Measurements from ENCODE around the gene SMARCD3. TPM values are rescaled to one million over a fixed set of nuclear protein-coding genes. Genes with fewer than 3 reads are reported as not detected.

SMARCD3 gene
- total RNA-seq, 1 experiment from 2014 or later = 30.3 TPM

- H3K27me3 ChIP-seq (ENCODE audit: insufficient read depth, low read length) = 0 out of 2 replicates have a peak, but pooled peaks cover 6% of the 10 kb centered on the region
- no peaks in the 10 kb centered on the region for H3K79me2 ChIP-seq (ENCODE audit: insufficient read depth, low read length)
- no peak for DNase-seq (ENCODE audit: low read depth, low spot score)
- RAD21 ChIA-PET (ENCODE audit: low non-redundant PET in 1 of 2, low total read pairs in 2 of 2, uncharacterized antibody in 2 of 2, unreplicated experiment in 2 of 2) = no interaction called here
- intact Hi-C loops (cut with micrococcal nuclease) = no loop called here
- H3K4me2 ChIP-seq (ENCODE audit: low read length) = no peak overlapping the region
- CTCF ChIA-PET = no interaction called here
- TF ChIP-seq RAD21 (IDR thresholded peaks at IDR 0.05; ENCODE audit: low read depth) = no peak
- TF ChIP-seq SIN3A (IDR thresholded peaks at IDR 0.05; ENCODE audit: low read depth) = no peak
- no peak for TF ChIP-seq ZNF274 (IDR thresholded peaks at IDR 0.05; ENCODE audit: low read depth, low read length)
- TF ChIP-seq CEBPB (IDR thresholded peaks at IDR 0.05; ENCODE audit: low read depth) = no peak
- no peak for TF ChIP-seq EZH2 (IDR thresholded peaks at IDR 0.05)
- TF ChIP-seq FOSL1 (IDR thresholded peaks at IDR 0.05; ENCODE audit: low read depth) = no peak
- no peak for TF ChIP-seq ATF3 (IDR thresholded peaks at IDR 0.05)
- H2AFZ ChIP-seq (ENCODE audit: low read depth, low read length, poor library complexity, severe bottlenecking) = no peak overlapping the region
- H3K4me3 ChIP-seq (replicated peaks in 1 of 2; ENCODE audit: low read depth in 1 of 2, low read length in 2 of 2) = no peak overlapping the region
- no peak overlapping the region for H3K27ac ChIP-seq (ENCODE audit: low read depth, low read length)
- no peak for ATAC-seq
- H3K4me1 ChIP-seq (ENCODE audit: control insufficient read depth in 1 of 2, insufficient read depth in 2 of 2, low read length in 2 of 2) = no peaks in the 10 kb centered on the region
- POLR2A ChIA-PET = no interaction called here
- no peaks in the 10 kb centered on the region for H3K9me2 ChIP-seq (ENCODE audit: insufficient read depth)
- no TSS peak for BruUV-seq (replicated peaks)
- H3K36me3 ChIP-seq (ENCODE audit: control insufficient read depth in 1 of 2, insufficient read depth in 2 of 2, low read length in 2 of 2) = no peaks in the 10 kb centered on the region
- no peaks in the 10 kb centered on the region for H4K20me1 ChIP-seq (ENCODE audit: insufficient read depth)
- no peaks in the 10 kb centered on the region for H3K9me3 ChIP-seq (ENCODE audit: control insufficient read depth in 1 of 2, insufficient read depth in 1 of 2, low read depth in 1 of 2, low read length in 2 of 2)
- H3K9ac ChIP-seq (ENCODE audit: low read length) = no peak overlapping the region
Measured at GRCh38 chr7:151202836-151203235, 45.7 kb downstream of the SMARCD3 start.

GRCh38 chr7:151201751-151202150, 46.7 kb downstream of the SMARCD3 start:
- H2AFZ ChIP-seq (ENCODE audit: low read depth, low read length, poor library complexity, severe bottlenecking) = no peak overlapping the region
- H3K9me3 ChIP-seq (ENCODE audit: control insufficient read depth in 1 of 2, insufficient read depth in 1 of 2, low read depth in 1 of 2, low read length in 2 of 2) = no peaks in the 10 kb centered on the region
- no peak overlapping the region for H3K9ac ChIP-seq (ENCODE audit: low read length)
- CTCF ChIA-PET = no interaction called here
- RAD21 ChIA-PET (ENCODE audit: low non-redundant PET in 1 of 2, low total read pairs in 2 of 2, uncharacterized antibody in 2 of 2, unreplicated experiment in 2 of 2) = no interaction called here
- TF ChIP-seq RAD21 (IDR thresholded peaks at IDR 0.05; ENCODE audit: low read depth) (no peak), CEBPB (IDR thresholded peaks at IDR 0.05; ENCODE audit: low read depth) (no peak), ZFX (IDR thresholded peaks at IDR 0.05) (no peak), POLR2AphosphoS5 (IDR thresholded peaks at IDR 0.05; ENCODE audit: low read depth, low read length) (no peak), REST (IDR thresholded peaks at IDR 0.05; ENCODE audit: low read depth) (no peak)
- no peak for ATAC-seq
- no peak overlapping the region for H3K4me2 ChIP-seq (ENCODE audit: low read length)
- POLR2A ChIA-PET = no interaction called here
- H4K20me1 ChIP-seq (ENCODE audit: insufficient read depth) = no peaks in the 10 kb centered on the region
- H3K4me3 ChIP-seq (replicated peaks in 1 of 2; ENCODE audit: low read depth in 1 of 2, low read length in 2 of 2) = no peak overlapping the region
- no peaks in the 10 kb centered on the region for H3K79me2 ChIP-seq (ENCODE audit: insufficient read depth, low read length)
- H3K9me2 ChIP-seq (ENCODE audit: insufficient read depth) = no peaks in the 10 kb centered on the region
- no peaks in the 10 kb centered on the region for H3K36me3 ChIP-seq (ENCODE audit: control insufficient read depth in 1 of 2, insufficient read depth in 2 of 2, low read length in 2 of 2)
- intact Hi-C loops (cut with micrococcal nuclease) = no loop called here
- H3K27ac ChIP-seq (ENCODE audit: low read depth, low read length) = no peak overlapping the region
- H3K4me1 ChIP-seq (ENCODE audit: control insufficient read depth in 1 of 2, insufficient read depth in 2 of 2, low read length in 2 of 2) = no peaks in the 10 kb centered on the region
- BruUV-seq (replicated peaks) = no TSS peak
- DNase-seq (ENCODE audit: low read depth, low spot score) = no peak
- peaks cover 6% of the 10 kb centered on the region; the same call in 1 of the 2 replicates for H3K27me3 ChIP-seq (ENCODE audit: insufficient read depth, low read length)
